ENCODE data around the gene GLI3.

GLI3 gene

DNA sequence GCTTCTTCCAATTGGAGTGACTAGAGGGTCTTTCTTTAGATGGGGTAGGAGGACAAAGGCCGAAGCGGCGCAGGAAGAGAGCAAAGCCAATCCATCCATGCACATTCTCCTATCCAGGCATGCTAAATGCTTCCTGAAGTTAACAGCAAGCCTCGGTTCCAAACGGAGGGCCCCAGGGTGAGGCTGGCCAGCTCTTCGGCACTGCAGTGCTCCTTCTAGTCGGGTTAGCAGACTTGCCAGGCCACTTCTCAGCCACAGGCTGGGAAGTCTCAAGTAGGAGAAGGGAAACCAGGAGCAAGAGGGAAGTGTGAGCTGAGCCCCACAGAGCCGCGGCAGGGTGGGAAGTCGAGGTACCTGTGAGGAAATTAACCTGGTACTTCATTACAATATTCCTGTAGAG is 280.3 kb downstream of the GLI3 start:
- DNase-seq: no peak

DNA sequence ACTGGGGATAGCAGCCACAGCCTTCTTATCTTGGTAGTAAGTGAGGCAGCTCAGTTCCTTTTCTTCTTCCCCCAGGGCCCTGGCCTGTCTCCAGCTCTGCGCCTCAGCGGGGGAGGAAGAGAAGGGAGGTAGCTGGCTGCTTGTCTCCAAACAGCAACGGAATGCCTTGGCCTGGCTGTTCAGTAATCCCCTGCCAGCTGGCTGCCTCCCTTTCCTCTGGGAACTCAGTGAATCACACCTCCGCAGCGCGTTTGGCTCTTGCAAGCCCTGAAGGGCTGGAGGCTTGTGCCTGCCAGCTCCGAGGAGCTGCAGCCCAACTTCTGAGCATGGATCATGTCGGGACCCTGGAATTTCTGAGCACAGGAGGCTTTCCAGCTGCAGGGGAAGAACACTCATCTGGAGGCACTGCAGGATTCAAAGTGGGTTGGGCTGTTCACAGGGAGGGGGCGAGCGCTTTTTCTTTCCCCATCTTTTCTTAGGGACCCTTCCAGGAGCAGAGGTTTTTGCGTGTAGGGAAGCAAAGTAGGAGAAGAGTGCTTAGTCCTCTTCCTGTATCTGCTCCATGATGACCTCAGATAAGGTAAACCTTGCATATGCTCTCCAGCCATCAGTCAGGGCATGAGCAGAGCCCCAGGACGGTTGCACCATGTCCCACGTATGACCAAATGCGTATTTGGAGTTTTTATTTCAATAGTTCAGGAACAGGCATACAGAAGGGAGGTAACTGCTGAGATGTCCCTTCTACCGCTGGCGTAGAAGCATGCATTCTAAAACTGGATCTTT is 280.9 kb downstream of the GLI3 start:
- no peak for DNase-seq

DNA sequence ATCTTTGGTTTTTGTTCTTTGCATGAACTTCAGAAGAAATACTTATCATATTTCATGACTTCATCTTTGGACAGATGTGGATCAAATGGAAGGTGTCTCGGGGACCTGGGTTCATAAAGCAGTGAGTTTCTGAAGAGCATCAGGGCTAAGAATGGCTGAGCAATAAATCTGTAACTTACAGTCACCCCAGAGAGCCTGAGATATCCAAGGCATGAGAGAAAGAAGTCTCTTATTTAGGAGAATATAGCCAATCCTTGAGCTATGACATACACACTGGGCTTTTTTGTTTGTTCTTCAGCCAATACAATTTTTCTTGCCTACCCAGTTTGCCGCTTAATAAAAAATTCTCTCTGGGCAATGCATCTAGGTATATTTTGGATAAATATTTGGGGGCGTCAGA is 281.6 kb downstream of the GLI3 start:
- no peak for DNase-seq

DNA sequence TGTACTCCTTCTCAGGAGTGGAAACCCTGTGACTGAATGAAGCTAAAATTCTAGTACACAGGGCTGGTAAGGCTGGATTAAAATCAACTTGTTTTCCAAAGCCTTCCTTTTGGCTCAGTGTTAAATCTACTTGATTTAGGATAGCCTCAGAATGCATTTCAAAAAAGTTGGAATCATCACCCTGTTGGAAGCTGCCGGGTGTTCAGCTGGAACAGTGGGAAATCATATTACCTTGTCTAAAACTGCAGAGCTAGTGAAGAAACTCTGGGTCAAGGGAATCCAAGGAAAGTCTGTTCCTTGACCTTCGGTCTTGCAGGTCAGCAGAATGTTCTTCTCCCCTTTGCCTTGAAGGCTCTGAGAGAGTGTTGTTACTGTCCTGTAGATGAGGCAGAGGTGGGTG is 282.0 kb downstream of the GLI3 start:
- DNase-seq: no peak

GRCh38 chr7:41948503-41948902 is 288.5 kb downstream of the GLI3 start:
- DNase-seq: no peak

DNA sequence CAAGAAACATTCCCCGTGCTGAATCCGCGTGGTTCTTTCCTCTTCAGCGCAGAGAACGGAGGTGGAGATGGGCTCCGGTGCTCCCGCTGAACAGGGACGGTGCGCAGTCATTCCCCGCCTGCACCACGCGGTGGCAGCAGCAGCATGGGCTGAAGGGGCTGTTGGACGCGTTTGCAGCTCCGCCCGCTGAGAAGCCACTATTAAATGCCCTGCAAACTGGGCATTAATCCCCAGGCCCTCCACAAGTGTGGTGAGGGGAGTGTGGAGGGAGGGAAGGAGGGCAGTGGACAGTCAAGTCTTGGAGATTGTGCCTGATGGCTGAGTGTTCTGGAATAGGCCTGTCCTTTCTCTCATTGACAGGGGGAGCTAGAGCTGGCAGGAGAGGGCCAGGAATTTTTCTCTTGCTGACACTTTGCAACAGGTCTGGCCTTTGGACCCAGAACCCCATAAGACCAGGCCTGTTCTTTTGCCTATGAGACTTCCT is 293.9 kb downstream of the GLI3 start:
- peak; percentile 22 for DNase-seq

DNA sequence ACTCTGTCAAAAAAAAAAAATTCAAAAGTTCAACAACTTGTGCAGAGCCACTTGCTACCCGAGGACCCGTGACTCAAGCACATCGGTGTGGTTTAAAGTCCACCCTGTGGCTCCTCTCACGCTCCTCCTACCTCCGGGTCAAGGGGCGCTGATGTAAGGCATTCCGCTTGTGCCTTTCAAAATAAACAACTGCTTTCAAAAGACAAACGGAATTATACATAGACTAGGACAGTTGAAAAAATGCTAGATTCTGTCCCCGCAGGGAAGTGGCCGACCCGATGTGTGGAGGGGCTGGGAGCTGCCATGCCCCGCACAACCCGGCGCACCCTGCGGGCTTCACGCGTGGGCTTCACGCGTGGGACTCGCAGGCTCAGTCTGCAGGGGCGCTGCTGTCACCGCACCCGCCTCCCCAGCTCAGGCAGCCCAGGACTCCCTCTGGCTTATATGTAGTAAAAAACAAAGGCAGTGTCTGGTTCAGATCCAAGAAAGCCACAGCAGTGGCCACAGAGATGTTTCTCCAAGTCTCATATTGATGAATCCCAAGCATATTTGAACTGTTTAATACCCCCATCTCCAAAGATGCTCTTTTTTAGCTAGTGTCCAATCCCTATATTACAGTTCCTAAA is 294.4 kb downstream of the GLI3 start:
- no peak for DNase-seq

GRCh38 chr7:41940760-41941343 is 296.2 kb downstream of the GLI3 start:
- DNase-seq: no peak

- DNase-seq: no peak
Measured at GRCh38 chr7:41938371-41938770, 298.6 kb downstream of the GLI3 start.

DNA sequence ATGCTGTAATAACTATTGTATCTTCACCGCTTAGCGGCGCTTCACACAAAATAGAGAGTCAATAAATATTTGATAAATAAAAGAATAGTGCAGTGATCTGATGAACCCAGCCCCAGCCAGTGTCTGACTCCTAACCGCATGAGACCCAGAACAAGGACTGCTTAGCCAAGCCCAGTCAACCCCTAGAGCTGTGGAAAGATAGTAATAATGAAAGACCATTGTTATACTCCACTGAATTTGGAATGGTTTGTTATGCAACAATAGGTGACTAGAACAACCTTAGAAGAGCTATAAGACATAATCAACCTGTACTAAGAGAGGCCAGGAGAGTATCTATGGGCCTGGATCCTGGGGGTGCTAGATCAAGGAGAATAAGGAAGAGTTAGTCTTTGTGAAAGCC is 303.6 kb downstream of the GLI3 start:
- no peak for DNase-seq

GRCh38 chr7:41931263-41931646 is 305.8 kb downstream of the GLI3 start:
- no peak for DNase-seq

DNA sequence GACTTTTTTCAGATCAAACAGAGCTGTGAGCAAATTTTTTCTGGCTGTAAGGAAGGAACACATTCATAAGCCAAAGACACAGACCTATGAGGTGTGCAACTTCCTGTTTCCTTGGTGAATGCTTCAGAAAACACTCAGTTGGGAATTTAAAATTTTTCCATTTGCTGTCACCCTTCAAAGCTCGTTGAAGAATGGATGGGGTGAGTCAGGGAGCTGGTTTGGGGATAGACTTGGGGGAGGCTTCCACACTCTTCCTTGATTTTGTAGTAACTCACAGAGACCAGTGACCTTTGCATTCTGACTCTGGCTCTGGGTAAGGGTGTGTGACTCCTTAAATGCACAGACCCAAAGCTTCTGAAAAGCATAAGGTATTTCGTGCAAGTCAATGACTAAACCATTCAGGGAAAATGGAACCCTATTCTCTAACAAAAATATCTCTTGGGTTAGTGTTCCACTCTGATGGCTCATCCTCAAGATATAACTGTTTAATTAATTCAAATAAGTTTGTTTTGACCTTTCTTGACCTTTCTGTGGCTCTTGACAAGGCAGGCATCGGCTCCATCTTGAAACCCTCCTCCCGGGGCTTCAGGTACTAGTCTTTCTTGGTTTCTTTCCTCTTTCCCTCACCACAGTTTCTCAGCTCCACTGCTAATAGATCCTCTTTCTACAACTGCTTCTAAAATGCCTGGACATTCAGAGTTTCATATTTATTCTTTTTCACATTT is 306.3 kb downstream of the GLI3 start:
- DNase-seq: no peak

- DNase-seq: no peak
Measured at GRCh38 chr7:41928781-41929180, 308.2 kb downstream of the GLI3 start.

- no peak for DNase-seq
Measured at GRCh38 chr7:41928166-41928565, 308.8 kb downstream of the GLI3 start.

DNA sequence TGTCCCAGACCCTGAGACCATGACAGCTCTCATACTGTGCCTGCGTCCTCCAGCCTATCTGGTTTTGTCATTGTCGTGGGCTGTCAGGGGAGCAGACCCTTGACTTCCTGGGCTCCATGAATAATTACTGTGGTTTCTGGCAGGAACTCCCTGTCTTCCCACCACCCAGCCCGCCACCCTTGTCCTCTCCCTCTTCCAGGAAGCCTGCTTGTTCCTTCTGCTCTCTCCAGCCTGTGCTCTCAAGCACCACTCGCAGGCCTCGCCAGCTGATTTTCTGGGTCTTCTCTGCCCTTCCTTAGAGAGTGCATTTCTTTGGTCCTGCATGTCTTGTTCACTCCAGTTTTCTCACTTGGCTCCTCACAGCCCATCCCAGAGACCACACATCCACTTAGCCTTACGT is 309.6 kb downstream of the GLI3 start:
- no peak for DNase-seq

GRCh38 chr7:41925946-41926345 is 311.1 kb downstream of the GLI3 start:
- no peak for DNase-seq

DNA sequence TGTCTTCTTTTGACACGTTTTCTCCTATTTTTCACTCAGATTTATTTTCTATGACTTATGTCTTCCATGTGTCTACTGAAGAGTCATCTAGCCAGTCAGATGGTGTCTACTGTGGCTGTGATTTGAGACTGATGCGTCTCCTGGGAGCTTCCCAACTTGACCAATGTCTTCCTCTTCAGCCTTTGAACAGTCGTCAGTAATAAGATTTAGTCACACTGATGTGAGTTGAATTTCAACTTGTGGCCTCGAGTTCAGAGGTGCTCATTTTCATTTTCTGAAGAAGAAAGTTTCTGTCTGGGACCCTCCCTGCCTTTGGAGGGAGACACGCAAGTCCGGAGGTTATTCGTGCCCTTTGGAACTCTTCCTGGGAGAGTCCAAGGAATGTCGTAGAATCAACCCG is 312.2 kb downstream of the GLI3 start:
- DNase-seq: no peak

GRCh38 chr7:41922373-41922772 is 314.6 kb downstream of the GLI3 start:
- no peak for DNase-seq

DNA sequence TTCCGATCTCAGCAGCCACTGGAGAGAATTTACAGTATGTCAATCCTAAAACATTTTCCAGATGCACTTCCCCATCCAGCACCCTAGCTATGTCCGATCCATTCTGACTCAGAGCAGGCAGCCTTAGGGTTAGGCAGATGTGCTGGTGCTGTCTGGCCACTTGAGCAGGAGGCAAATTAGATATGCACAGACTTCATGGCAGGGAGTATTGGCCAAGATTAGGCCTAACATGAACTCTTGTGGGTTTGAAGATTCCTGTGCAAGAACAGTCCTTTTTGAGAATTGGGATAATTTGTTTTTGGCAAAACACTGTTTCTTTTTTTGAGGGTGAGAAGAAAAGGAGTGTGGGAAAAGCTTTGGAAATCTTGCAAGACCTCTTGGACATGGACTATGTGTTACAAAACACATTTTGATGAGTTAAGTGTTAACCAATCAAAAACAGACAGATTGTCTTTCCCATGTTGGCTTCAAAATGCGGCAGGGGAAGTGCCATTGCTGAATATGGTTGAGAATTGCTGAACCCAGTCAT is 315.5 kb downstream of the GLI3 start:
- no peak for DNase-seq

DNA sequence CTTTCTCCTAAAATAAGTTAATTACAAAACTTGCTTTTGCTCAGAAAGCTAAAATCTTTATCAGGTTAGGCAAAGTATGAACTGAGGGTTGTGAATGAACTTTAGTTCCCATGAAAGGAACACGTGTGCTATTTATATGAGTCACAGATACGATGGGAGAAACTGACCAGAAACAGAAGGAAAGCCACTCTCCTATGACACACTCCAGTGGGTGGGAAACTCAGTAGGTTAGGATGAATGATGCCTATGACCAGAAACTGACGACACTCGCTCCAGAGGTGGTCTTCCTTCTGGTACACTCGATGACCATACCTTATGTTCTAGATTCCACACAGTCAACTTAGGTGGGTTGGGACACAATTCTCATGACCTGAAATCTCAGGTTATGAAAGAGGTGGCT is 318.4 kb downstream of the GLI3 start:
- no peak for DNase-seq

DNA sequence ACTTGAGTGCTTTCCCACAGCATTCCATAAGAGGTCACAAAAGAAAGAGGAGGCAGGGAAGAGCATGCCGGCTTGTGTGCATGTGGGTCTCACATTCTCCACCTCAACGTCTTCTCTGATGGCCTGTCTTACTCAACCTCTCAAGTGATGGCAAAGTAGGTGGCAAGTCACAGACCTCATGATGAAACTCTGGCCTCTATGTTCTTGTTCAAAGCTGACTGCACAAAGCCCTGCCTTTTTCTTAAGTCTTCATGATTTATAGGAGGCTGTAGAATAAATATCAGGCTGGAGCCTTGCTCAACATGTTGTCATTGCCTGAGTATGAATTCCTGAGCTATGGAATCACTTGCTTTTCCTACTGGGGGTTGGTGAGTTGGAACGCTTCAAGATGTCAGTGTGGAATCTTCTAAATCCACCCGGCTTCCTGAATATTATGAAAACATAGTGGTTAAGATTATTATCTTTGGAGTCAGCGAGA is 320.5 kb downstream of the GLI3 start:
- DNase-seq: no peak

GRCh38 chr7:41915871-41916270 is 321.1 kb downstream of the GLI3 start:
- DNase-seq: no peak

All from activated CD4-positive, alpha-beta T cell treated with anti-CD3 and anti-CD28 coated beads for 1 hour (primary cell).